HCT116 (cell line): ENCODE results near the gene FHIT. TPM values are rescaled to one million over a fixed set of nuclear protein-coding genes. Genes with fewer than 3 reads are reported as not detected.

ENCODE experiments used
- ATAC-seq: fragments of 200-7000 bp; cut with Tn5 transposase; 2 replicates; pipeline ENCODE4 v1.9.1; 2020; ENCODE audit warnings: mild to moderate bottlenecking, moderate library complexity
- BruUV-seq: library from RNA; stranded (reverse); fragments of 400-500 nt; replicated peaks from 2 replicates; lab custom pipeline; 2021; lab: Mats Ljungman, UMichigan
- CTCF ChIA-PET: fragments of 300-600 bp; sonication (Branson Sonifier 250); formaldehyde crosslinking; loops from one replicate; lab custom pipeline; 2021; ENCODE audit warnings: antibody characterized with exemption; lab: Charles Lee
- POLR2A ChIA-PET: fragments of 300-600, 350-600 bp; sonication (Branson Sonifier 250); formaldehyde crosslinking; loops from one replicate; lab custom pipeline; 2021; ENCODE audit warnings: antibody characterized with exemption; lab: Charles Lee
- RAD21 ChIA-PET, 2 experiments: fragments of 300-600 bp; sonication (Branson Sonifier 250); formaldehyde crosslinking; loops; one replicate each; lab custom pipeline; 2023; ENCODE audit warnings: low total read pairs in 2 of 2; ENCODE audit not compliant: uncharacterized antibody in 2 of 2, unreplicated experiment in 2 of 2, low non-redundant PET in 1 of 2; lab: Charles Lee
- DNase-seq: peaks from one replicate; pipeline ENCODE4 v3.0.0-alpha.2; 2010; ENCODE audit warnings: low read depth, low spot score
- H2AFZ ChIP-seq: fragments of 200-600 bp; shearing (Covaris generic), sonication (generic); 2 replicates; pipeline ENCODE4 v1.6.1; 2017; ENCODE audit warnings: low read depth, mixed run types, mixed read lengths, antibody characterized with exemption, low read length; ENCODE audit not compliant: poor library complexity, severe bottlenecking
- H3K27ac ChIP-seq: 2 replicates; pipeline ENCODE4 v1.5.1; 2012; ENCODE audit warnings: low read depth, low read length
- H3K27me3 ChIP-seq: fragments of 200-600 bp; sonication (generic); 2 replicates; pipeline ENCODE4 v1.6.1; 2016; ENCODE audit warnings: mixed run types, low read length, mixed read lengths; ENCODE audit not compliant: insufficient read depth
- H3K36me3 ChIP-seq, 2 experiments: fragments of 200-500 bp in 1 of 2; fragments of 200-600 bp in 1 of 2; sonication (Bioruptor generic) in 1 of 2; sonication (generic) in 1 of 2; 2 replicates each; pipeline versions ENCODE4 v1.5.1 to v1.6.1; 2014 to 2016; ENCODE audit warnings: low read length in 2 of 2, inconsistent platforms in 1 of 2, mixed read lengths in 1 of 2, mixed run types in 1 of 2; ENCODE audit not compliant: insufficient read depth in 2 of 2, control insufficient read depth in 1 of 2
- H3K4me1 ChIP-seq, 2 experiments: fragments of 200-600 bp in 1 of 2; sonication (generic) in 1 of 2; 2 replicates each; pipeline versions ENCODE4 v1.5.1 to v1.6.1; 2012 to 2017; ENCODE audit warnings: low read length in 2 of 2, inconsistent platforms in 1 of 2, mild to moderate bottlenecking in 1 of 2, mixed read lengths in 1 of 2, mixed run types in 1 of 2, moderate library complexity in 1 of 2; ENCODE audit not compliant: insufficient read depth in 2 of 2, control insufficient read depth in 1 of 2
- H3K4me2 ChIP-seq: fragments of 200-600 bp; sonication (generic); 2 replicates; pipeline ENCODE4 v1.6.1; 2017; ENCODE audit warnings: mixed run types, low read length, mixed read lengths
- H3K4me3 ChIP-seq, 2 experiments: fragments of 200-600 bp in 1 of 2; sonication (generic) in 1 of 2; replicated peaks in 1 of 2; 2 replicates each; pipeline ENCODE4 v1.5.1; 2011 to 2016; ENCODE audit warnings: low read length in 2 of 2, control low read depth in 1 of 2, low read depth in 1 of 2, mild to moderate bottlenecking in 1 of 2, mixed read lengths in 1 of 2, mixed run types in 1 of 2
- H3K79me2 ChIP-seq: fragments of 200-600 bp; sonication (generic); 2 replicates; pipeline ENCODE4 v1.6.1; 2017; ENCODE audit warnings: mild to moderate bottlenecking, mixed run types, low read length, moderate library complexity, mixed read lengths; ENCODE audit not compliant: insufficient read depth
- H3K9ac ChIP-seq: fragments of 200-600 bp; sonication (generic); 2 replicates; pipeline ENCODE4 v1.6.1; 2016; ENCODE audit warnings: low read length, mixed read lengths
- H3K9me2 ChIP-seq: fragments of 200-600 bp; sonication (generic), shearing (Covaris generic); 2 replicates; pipeline ENCODE4 v1.6.1; 2017; ENCODE audit warnings: mixed run types, mild to moderate bottlenecking, moderate library complexity; ENCODE audit not compliant: insufficient read depth
- H3K9me3 ChIP-seq, 2 experiments: fragments of 200-500 bp in 1 of 2; fragments of 200-600 bp in 1 of 2; sonication (Bioruptor generic) in 1 of 2; sonication (generic) in 1 of 2; 2 replicates each; pipeline ENCODE4 v1.6.1; 2014 to 2017; ENCODE audit warnings: low read length in 2 of 2, mixed read lengths in 2 of 2, inconsistent platforms in 1 of 2, low read depth in 1 of 2, mild to moderate bottlenecking in 1 of 2, mixed run types in 1 of 2, moderate library complexity in 1 of 2; ENCODE audit not compliant: control insufficient read depth in 1 of 2, insufficient read depth in 1 of 2
- H4K20me1 ChIP-seq: fragments of 200-600 bp; sonication (generic), shearing (Covaris generic); 2 replicates; pipeline ENCODE4 v1.6.1; 2017; ENCODE audit warnings: mixed run types, mild to moderate bottlenecking, moderate library complexity; ENCODE audit not compliant: insufficient read depth
- CBX3 ChIP-seq: IDR thresholded peaks from 2 replicates; pipeline ENCODE4 v1.6.1; 2012; ENCODE audit warnings: low read depth
- POLR2AphosphoS5 ChIP-seq: IDR thresholded peaks from 2 replicates; pipeline ENCODE4 v1.6.1; 2011; ENCODE audit warnings: mild to moderate bottlenecking, low read depth, low read length, moderate library complexity
- RAD21 ChIP-seq: IDR thresholded peaks from 2 replicates; pipeline ENCODE4 v1.6.1; 2012; ENCODE audit warnings: low read depth, mild to moderate bottlenecking
- SP1 ChIP-seq: IDR thresholded peaks from 2 replicates; pipeline ENCODE4 v1.6.1; 2012; ENCODE audit warnings: low read depth
- ZFX ChIP-seq: fragments of 450-650 bp; IDR thresholded peaks from 2 replicates; pipeline ENCODE4 v1.6.1; 2017
- ZNF274 ChIP-seq: fragments of 200-500 bp; sonication (Bioruptor generic); IDR thresholded peaks from 2 replicates; pipeline ENCODE4 v1.6.1; 2014; ENCODE audit warnings: mild to moderate bottlenecking, low read depth, low read length, inconsistent platforms
- intact Hi-C: fragments of 100-400 bp; cut with micrococcal nuclease; formaldehyde crosslinking; loops from 2 replicates; pipeline ENCODE4 v1.10.0; 2022
- total RNA-seq: library from RNA; stranded (reverse); gene quantifications from one replicate; pipeline ENCODE4 v1.2.1, GENCODE V29; 2021; ENCODE audit not compliant: unreplicated experiment

Gene FHIT
- total RNA-seq, 1 experiment from 2014 or later = 20.1 TPM

GRCh38 chr3:60186359-60186758 lies 1064.9 kb downstream of the FHIT start:
- Histone ChIP-seq H3K79me2 (no peaks in the 10 kb centered on the region), H2AFZ (no peak overlapping the region), H3K9ac (no peak overlapping the region)
- TF ChIP-seq SP1 = no peak
- TF ChIP-seq ZFX = no peak
- no peak for TF ChIP-seq RAD21
- TF ChIP-seq CBX3 = no peak
- TF ChIP-seq, all 23 proteins: peak for 0
- Histone ChIP-seq H3K4me2 (no peak overlapping the region), H3K36me3 (no peaks in the 10 kb centered on the region), H3K9me3 (no peaks in the 10 kb centered on the region), H3K27me3 (0 out of 2 replicates have a peak, but pooled peaks cover 5% of the 10 kb centered on the region), H3K4me3 (no peak overlapping the region), H4K20me1 (no peaks in the 10 kb centered on the region), H3K4me1 (no peaks in the 10 kb centered on the region), H3K9me2 (no peaks in the 10 kb centered on the region), H3K27ac (no peak overlapping the region)
- BruUV-seq = no TSS peak
- POLR2A ChIA-PET = no interaction called here
- ATAC-seq (no peak), DNase-seq (no peak)
- intact Hi-C loops = no loop called here
- CTCF ChIA-PET = no interaction called here
- RAD21 ChIA-PET = no interaction called here

GRCh38 chr3:60185161-60185560 lies 1066.1 kb downstream of the FHIT start:
- H3K27me3 ChIP-seq = 0 out of 2 replicates have a peak, but pooled peaks cover 5% of the 10 kb centered on the region
- no peak overlapping the region for H3K9ac ChIP-seq
- DNase-seq (no peak), ATAC-seq (no peak)
- TF ChIP-seq ZNF274 = no peak
- no peak for TF ChIP-seq POLR2AphosphoS5
- TF ChIP-seq RAD21 = no peak
- no peak for TF ChIP-seq ZFX
- no peaks in the 10 kb centered on the region for H4K20me1 ChIP-seq
- H3K9me3 ChIP-seq = no peaks in the 10 kb centered on the region
- RAD21 ChIA-PET = no interaction called here
- H3K9me2 ChIP-seq = no peaks in the 10 kb centered on the region
- POLR2A ChIA-PET = no interaction called here
- H3K27ac ChIP-seq = no peak overlapping the region
- no peak overlapping the region for H3K4me2 ChIP-seq
- H3K4me3 ChIP-seq = no peak overlapping the region
- no peaks in the 10 kb centered on the region for H3K79me2 ChIP-seq
- CTCF ChIA-PET = no interaction called here
- H3K36me3 ChIP-seq = no peaks in the 10 kb centered on the region
- H3K4me1 ChIP-seq = no peaks in the 10 kb centered on the region
- no TSS peak for BruUV-seq
- H2AFZ ChIP-seq = no peak overlapping the region
- intact Hi-C loops = no loop called here
